Muscle layer of duodenum (tissue), 2 donors: ENCODE data around the gene MAMSTR.
A peak's percentile ranks its signal among the peaks of the same experiment; 100 is the strongest.

Experiments used
- H3K27ac ChIP-seq: one replicate; pipeline ENCODE4 v1.7.0; 2013; ENCODE audit warnings: mild to moderate bottlenecking, low read length
- H3K27me3 ChIP-seq: one replicate; pipeline ENCODE4 v1.7.0; 2013; ENCODE audit warnings: low read depth, mild to moderate bottlenecking, control low read depth, low read length
- H3K36me3 ChIP-seq, 2 donors: one replicate each; pipeline ENCODE4 v1.7.0; 2013; ENCODE audit warnings: low read length in 2 of 2, control low read depth in 1 of 2, mild to moderate bottlenecking in 1 of 2; ENCODE audit not compliant: insufficient read depth in 2 of 2, control insufficient read depth in 1 of 2
- H3K4me1 ChIP-seq, 2 donors: one replicate each; pipeline ENCODE4 v1.7.0; 2013; ENCODE audit warnings: low read length in 2 of 2, mild to moderate bottlenecking in 2 of 2, control low read depth in 1 of 2, moderate library complexity in 1 of 2; ENCODE audit not compliant: insufficient read depth in 2 of 2, control insufficient read depth in 1 of 2
- H3K4me3 ChIP-seq, 2 donors: one replicate each; pipeline ENCODE4 v1.7.0; 2013; ENCODE audit warnings: low read length in 2 of 2, low read depth in 1 of 2, mild to moderate bottlenecking in 1 of 2
- H3K9me3 ChIP-seq, 2 donors: one replicate each; pipeline ENCODE4 v1.7.0; 2013; ENCODE audit warnings: low read length in 2 of 2, control low read depth in 1 of 2, mild to moderate bottlenecking in 1 of 2; ENCODE audit not compliant: control insufficient read depth in 1 of 2
- donor health status: healthy.

The MAMSTR gene

DNA sequence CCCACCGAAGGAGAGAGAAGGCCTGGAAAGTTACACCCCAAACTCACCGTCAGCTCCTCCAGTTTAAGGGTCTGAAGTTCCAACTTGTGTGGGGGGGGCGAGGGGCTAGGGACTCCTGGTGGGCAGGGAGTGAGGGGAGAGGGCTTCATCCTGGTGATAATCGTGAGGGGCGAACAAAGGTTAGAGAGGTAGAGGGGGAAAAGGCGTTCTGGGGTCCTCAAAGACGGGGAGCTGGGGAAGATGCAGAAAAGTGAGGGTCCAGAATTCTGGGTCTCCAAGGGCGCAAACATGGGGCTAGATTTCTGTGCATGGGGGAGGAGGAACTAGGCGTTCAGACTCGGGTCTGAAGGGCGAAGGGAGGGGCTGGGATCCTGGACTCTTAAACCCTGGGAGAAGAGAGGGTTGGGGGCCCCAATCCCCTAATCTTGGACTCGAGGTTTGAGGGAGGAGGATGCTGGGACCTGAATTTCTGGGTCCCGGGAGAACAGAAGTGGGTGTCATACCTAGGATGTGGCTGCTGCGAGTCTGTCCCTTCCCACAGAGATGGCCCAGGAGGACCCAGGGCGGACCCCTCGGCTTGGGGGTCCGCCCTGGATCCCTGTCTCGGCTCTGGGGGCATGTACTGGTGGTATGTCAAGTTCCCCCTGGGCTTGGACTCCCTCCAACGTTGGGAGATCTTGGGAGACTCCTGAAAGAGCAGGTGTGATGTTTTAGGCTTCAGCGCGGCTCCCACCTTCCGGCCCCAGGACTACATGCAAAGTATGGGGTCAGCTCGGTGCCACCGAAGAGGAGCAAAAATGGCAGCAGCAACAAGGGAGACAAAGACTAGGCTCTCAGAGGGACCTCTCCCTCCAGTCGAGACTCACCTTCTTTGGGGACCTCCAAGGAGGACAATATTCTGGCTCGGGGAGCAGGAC is 4.5 kb downstream of the MAMSTR start:
- H3K9me3 ChIP-seq = peaks cover 0 to 3% of the 10 kb centered on the region in 2 donors
- H3K4me3 ChIP-seq = peak overlapping the region; percentile 70 to 84
- no peaks in the 10 kb centered on the region for H3K27me3 ChIP-seq
- no peaks in the 10 kb centered on the region for H3K36me3 ChIP-seq
- peaks cover 7 to 44% of the 10 kb centered on the region in 2 donors for H3K4me1 ChIP-seq
- H3K27ac ChIP-seq = peak overlapping the region; percentile 91

DNA sequence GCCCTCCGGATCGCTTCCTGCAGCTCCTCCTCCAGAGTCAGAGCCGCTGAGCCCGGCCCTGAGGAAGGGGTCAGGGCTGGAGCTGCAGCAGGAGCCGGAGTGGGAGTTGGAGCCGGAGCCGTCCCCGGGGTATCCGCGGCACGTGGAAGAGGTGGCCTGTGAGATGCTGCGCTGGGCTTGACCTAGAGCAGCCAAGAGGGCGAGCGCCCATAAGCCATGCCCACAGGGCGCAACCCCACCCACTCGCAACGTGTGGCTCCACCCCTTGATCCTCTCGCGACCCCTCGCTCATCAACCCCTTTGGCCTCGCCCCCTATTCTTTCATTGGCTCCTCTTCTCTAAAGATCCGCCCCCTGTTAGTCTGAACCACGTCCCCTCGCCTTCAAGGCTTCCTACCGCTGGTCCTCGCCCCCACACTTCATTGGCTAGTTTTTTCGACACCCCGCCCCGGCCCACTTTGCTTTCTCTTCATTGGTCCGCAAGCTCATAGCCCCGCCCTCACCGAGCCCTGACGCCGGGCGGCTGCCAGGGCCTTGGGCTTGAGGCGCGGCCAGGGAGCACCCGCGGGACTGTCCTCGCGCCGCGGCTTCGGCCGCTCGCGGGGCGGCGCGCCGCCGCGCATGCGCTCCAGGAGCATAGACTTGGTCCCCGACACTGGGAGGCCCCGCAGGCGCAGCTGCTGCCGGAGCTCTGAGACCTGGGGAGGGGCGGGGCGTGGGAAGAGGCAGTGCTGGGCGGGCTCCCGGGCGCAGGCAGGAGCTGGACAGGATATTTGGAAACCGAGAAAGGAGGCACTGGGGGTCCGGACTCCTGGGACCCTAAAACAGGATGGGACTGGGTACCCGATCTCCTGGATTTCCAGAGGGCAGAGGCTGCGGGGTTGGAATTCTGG is 5.4 kb downstream of the MAMSTR start:
- Histone ChIP-seq H3K27me3 (no peaks in the 10 kb centered on the region), H3K9me3 (peaks cover 0 to 3% of the 10 kb centered on the region in 2 donors), H3K27ac (peak overlapping the region; percentile 91), H3K4me1 (peaks cover 7 to 35% of the 10 kb centered on the region in 2 donors), H3K36me3 (no peaks in the 10 kb centered on the region), H3K4me3 (peak overlapping the region; percentile 72 to 84)

DNA sequence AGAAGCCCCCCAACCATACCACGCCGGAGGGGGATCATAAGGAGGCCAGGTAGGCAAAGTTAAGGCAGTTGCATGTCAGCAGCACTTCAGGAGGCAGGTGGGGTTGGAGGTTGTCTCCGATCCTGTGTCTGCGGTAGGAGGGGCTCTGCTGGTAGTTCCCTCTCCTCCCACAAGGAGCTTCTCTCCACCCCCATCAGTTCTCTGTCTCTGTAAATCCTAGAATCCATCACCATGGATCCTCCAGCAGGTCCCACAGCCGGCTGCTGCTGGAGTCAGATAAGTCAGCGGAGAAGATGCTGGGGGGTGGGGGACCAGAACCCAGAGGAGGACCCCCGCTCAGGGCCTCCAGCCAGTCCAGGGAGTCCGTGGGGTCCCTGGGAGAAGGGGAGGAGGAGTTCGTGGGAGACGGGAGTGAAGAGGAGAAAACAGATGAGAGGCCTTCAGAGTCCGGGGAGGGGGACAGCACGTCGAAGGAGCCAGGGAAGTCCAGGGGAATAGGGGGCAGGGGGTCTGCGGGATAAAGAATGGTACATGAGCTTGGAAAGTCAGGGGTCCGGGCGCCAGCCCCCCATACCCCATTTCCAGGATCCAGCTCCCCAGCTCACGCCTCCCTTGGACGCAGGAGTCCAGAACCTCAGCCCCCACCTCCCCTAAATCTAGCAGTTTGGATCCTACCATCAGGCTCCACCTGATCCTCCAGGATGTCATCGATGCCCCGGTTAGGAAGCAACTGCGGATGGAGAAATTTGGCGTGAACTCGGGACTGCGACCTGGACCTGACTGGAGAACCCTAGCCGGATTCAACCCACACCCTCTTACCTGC is 6.3 kb downstream of the MAMSTR start:
- Histone ChIP-seq H3K27ac (no peak overlapping the region), H3K9me3 (peaks cover 0 to 3% of the 10 kb centered on the region in 2 donors), H3K4me1 (peaks cover 7 to 34% of the 10 kb centered on the region in 2 donors), H3K27me3 (no peaks in the 10 kb centered on the region), H3K36me3 (no peaks in the 10 kb centered on the region), H3K4me3 (peak overlapping the region; percentile 72 to 84)

DNA sequence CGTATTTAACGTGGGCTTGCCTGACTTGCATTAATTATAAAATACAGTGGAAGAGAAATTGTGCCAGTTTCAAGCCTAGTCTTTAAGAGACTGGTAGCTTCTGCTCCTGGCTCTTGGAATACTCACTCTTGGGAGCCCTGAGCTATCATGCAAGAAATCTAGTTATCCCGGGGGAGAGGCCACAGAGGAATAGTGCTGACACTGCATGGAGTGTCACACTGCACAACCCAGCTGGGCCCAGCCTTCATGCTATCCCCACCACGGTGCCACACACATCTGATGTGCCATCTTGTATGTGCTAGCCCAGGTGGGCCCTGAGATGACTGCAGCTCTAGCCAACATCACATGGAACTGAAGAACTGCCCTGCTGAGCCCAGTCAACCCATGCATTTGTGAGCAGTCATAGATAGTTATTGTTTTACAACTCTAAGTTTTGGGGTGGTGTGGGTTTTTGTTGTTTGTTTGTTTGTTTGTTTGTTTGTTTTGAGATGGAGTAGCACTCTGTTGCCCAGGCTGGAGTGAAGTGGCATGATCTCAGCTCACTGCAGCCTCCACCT is 8.3 kb downstream of the MAMSTR start:
- Histone ChIP-seq H3K4me1 (peaks cover 7 to 23% of the 10 kb centered on the region in 2 donors), H3K36me3 (no peaks in the 10 kb centered on the region), H3K27me3 (no peaks in the 10 kb centered on the region), H3K27ac (no peak overlapping the region), H3K9me3 (peaks cover 0 to 3% of the 10 kb centered on the region in 2 donors), H3K4me3 (no peak overlapping the region)

DNA sequence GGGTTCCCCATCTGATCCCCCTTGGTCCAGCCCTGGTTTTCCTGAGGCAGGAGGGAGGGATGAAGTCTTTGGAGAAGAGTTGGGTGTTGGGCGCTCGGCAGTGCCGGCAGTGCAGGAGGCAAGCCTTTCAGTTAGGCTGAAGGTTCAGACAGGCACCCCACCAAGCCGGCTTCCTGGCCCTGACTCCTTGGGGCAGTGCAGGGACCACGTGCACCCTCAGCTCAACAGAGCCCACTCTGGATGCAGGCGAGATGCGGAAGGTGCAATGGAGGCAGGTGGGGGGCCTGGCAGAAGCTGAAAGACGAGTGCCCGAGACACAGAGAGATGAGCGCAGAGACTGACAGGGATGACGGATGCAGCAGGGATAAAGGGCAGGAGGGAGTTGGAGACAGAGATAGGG is 11.1 kb downstream of the MAMSTR start:
- H3K4me1 ChIP-seq = peaks cover 6 to 9% of the 10 kb centered on the region in 2 donors
- H3K36me3 ChIP-seq = peaks cover 0 to 8% of the 10 kb centered on the region in 2 donors
- H3K27me3 ChIP-seq = no peaks in the 10 kb centered on the region
- H3K9me3 ChIP-seq = peaks cover 0 to 3% of the 10 kb centered on the region in 2 donors
- H3K4me3 ChIP-seq = no peak overlapping the region
- H3K27ac ChIP-seq = no peak overlapping the region

DNA sequence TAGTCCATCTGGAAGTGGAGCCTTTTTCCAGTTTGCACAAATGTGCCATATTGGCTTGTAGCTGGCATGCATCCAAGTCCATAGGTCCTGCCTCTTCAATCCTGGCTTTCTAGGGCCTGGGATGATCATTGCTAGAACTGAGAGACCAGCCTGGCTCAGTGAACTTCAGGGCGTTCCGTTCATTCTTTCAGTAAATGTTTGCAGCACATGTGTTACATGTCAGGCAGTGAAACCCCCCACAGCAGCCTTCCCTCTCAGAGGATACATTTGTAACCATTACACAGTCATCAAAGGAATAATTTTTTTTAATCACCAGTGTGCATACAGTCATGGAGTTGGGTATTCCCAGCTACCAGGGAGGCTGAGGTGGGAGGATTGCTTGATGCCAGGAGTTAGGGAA is 14.1 kb downstream of the MAMSTR start:
- H3K4me3 ChIP-seq = no peak overlapping the region
- H3K9me3 ChIP-seq = no peaks in the 10 kb centered on the region
- H3K27me3 ChIP-seq = no peaks in the 10 kb centered on the region
- peaks cover 0 to 9% of the 10 kb centered on the region in 2 donors for H3K36me3 ChIP-seq
- H3K27ac ChIP-seq = no peak overlapping the region
- H3K4me1 ChIP-seq = no peaks in the 10 kb centered on the region

DNA sequence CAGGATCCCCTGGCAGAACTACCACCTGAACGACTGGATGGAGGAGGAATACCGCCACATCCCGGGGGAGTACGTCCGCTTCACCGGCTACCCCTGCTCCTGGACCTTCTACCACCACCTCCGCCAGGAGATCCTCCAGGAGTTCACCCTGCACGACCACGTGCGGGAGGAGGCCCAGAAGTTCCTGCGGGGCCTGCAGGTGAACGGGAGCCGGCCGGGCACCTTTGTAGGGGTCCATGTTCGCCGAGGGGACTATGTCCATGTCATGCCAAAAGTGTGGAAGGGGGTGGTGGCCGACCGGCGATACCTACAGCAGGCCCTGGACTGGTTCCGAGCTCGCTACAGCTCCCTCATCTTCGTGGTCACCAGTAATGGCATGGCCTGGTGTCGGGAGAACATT is 16.2 kb downstream of the MAMSTR start:
- H3K27me3 ChIP-seq = no peaks in the 10 kb centered on the region
- H3K4me1 ChIP-seq = no peaks in the 10 kb centered on the region
- no peak overlapping the region for H3K4me3 ChIP-seq
- H3K9me3 ChIP-seq = no peaks in the 10 kb centered on the region
- peaks cover 0 to 9% of the 10 kb centered on the region in 2 donors for H3K36me3 ChIP-seq
- no peak overlapping the region for H3K27ac ChIP-seq

DNA sequence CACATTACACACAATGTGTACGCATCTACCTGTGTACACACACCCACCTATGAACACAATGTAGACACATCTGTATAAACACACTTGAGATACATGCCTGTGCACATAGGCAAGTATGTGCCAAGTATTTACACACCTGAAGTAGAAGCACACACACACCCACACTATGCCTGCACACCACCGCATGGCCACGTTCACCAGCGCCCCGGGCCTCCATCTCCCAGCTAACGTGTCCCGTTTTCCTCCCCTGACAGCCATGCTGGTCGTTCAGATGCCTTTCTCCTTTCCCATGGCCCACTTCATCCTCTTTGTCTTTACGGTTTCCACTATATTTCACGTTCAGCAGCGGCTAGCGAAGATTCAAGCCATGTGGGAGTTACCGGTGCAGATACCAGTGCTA is 16.8 kb downstream of the MAMSTR start:
- Histone ChIP-seq H3K27me3 (no peaks in the 10 kb centered on the region), H3K4me1 (no peaks in the 10 kb centered on the region), H3K27ac (no peak overlapping the region), H3K36me3 (peaks cover 0 to 9% of the 10 kb centered on the region in 2 donors), H3K9me3 (no peaks in the 10 kb centered on the region), H3K4me3 (no peak overlapping the region)

DNA sequence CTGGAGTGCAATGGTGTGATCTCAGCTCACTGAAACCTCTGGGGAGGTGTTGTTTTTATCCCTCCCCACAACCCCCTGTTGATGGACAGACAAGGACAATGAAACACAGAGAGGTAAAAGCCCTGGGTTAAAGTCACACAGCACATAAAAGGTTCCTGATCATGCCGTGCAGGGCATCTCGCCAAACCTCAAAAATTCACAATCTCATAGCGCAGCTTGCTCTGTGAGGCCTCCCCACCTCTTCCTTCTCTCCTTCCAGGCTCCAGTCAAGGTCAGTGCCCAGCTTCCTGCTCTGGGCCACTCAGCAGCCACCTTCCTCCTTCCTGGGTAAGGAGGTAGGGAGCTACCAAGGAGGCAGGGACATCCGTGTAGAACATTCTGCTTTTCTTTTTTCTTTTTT is 21.5 kb downstream of the MAMSTR start:
- H3K27me3 ChIP-seq = no peaks in the 10 kb centered on the region
- no peaks in the 10 kb centered on the region for H3K9me3 ChIP-seq
- H3K4me1 ChIP-seq = peaks cover 0 to 4% of the 10 kb centered on the region in 2 donors
- H3K4me3 ChIP-seq = no peak overlapping the region
- no peaks in the 10 kb centered on the region for H3K36me3 ChIP-seq
- H3K27ac ChIP-seq = no peak overlapping the region

DNA sequence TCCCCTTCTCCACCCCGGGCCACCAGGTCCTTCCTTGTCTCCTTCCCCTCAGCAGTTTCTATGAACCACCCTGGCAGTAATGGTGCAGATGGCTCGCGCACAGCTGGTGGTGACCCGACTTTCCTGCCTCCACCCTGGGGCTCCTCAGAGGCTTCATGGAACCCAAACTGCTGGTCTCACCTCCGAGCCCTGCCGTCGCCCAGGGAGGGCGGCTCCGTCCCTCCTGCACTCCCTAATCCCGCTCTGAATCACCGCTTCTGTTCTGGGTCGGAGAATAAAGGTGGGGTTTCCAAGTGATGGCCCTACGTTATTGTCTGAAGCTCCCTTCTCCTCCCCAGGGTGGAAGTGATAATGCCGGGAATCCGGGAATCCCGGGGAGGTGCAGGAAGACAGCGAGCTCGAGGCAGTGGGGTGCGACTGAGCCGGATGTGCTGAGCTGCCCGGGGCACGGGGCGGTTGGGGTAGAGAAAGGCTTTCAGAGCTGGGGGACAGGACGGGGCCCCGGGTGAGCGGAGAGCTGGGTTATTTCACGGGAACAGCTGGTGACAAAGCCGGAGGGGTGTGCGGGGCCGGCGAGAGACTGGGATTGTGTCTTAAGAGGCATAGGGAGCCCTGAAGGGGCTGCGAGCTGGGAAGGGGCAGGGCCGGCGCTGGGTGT is 23.0 kb downstream of the MAMSTR start:
- Histone ChIP-seq H3K36me3 (no peaks in the 10 kb centered on the region), H3K4me1 (peaks cover 0 to 4% of the 10 kb centered on the region in 2 donors), H3K9me3 (no peaks in the 10 kb centered on the region), H3K27ac (peak overlapping the region; percentile 86), H3K27me3 (no peaks in the 10 kb centered on the region), H3K4me3 (peak overlapping the region in 1 of 2 donors; percentile 59)
